Psoas muscle (tissue), 8 donors: ENCODE data around the gene FGGY. TPM values are rescaled to one million over a fixed set of nuclear protein-coding genes. Genes with fewer than 3 reads are reported as not detected.
"Not testable (repeated sequence)": the region's sequence is repeated elsewhere in the genome, so short reads cannot be mapped to it uniquely, and the experiment has no call there.

ENCODE experiments used
- ATAC-seq, 4 donors: fragments of 200-7000 bp; cut with Tn5 transposase; one replicate each; pipeline ENCODE4 v1.9.1; 2020; ENCODE audit warnings: moderate library complexity in 3 of 4, mild to moderate bottlenecking in 2 of 4
- DNase-seq, 2 donors: peaks; one replicate each; pipeline ENCODE4 v3.0.0-alpha.2; 2020
- H3K27ac ChIP-seq: fragments of 200-600 bp; one replicate; pipeline ENCODE4 v1.8.0; 2022
- H3K27me3 ChIP-seq, 3 donors: fragments of 200-600 bp in 1 of 3; one replicate each; pipeline versions ENCODE4 v1.6.1 to v1.8.0; 2013 to 2022; ENCODE audit warnings: low read length in 2 of 3, mild to moderate bottlenecking in 2 of 3, moderate library complexity in 1 of 3; ENCODE audit not compliant: insufficient read depth in 3 of 3
- H3K36me3 ChIP-seq, 2 donors: fragments of 200-600 bp in 1 of 2; one replicate each; pipeline versions ENCODE4 v1.6.1 to v1.8.0; 2013 to 2022; ENCODE audit warnings: low read depth in 1 of 2, mild to moderate bottlenecking in 1 of 2, moderate library complexity in 1 of 2; ENCODE audit not compliant: insufficient read depth in 1 of 2
- H3K4me1 ChIP-seq: fragments of 200-600 bp; one replicate; pipeline ENCODE4 v1.8.0; 2022
- H3K4me3 ChIP-seq: fragments of 200-600 bp; one replicate; pipeline ENCODE4 v1.8.0; 2022; ENCODE audit warnings: mild to moderate bottlenecking
- H3K9me3 ChIP-seq: fragments of 200-600 bp; one replicate; pipeline ENCODE4 v1.8.0; 2022
- WGBS, 3 donors: extraction: QIAGEN DNeasy Blood & Tissue Kit; methylation state at CpG; one replicate each; pipeline versions ENCODE4 v1.1.6 to v1.1.7; 2013; 5-methylcytosine and 5-hydroxymethylcytosine counted together
- intact Hi-C, 2 donors: fragments of 100-400 bp; cut with DNase I; formaldehyde crosslinking; loops; one replicate each; pipeline versions ENCODE4 v1.11.0 to v1.14.2; 2022
- polyA plus RNA-seq, 3 donors: library from polyadenylated mRNA; stranded (reverse); fragments of 200-250 nt; gene quantifications; one replicate each; pipeline ENCODE4 v1.2.3, GENCODE V29; 2013
- total RNA-seq, 4 donors: library from RNA; stranded (reverse); fragmentation: NEBNext Ultra II Directional in 2 of 4; extraction: Animal tissue kit (Norgen Biotek cat#: 25700) in 2 of 4; gene quantifications; one replicate each; pipeline versions ENCODE4 v1.2.1 to v1.2.4, GENCODE V29; 2021 to 2023
- TF ChIP-seq, protein P1 (sequence below): fragments of 200-600 bp; IDR thresholded peaks from one replicate; pipeline ENCODE4 v1.8.0; 2022; ENCODE audit warnings: antibody characterized with exemption
- donor health status: healthy with polysubstance abuse.
- donor health status: DM: no; HTN: no; CAD: no; lungs with moderate emphysema.
- donor health status: Bipolar disorder and iron deficiency.
- donor health status: healthy.
- donor health status: DM: yes; HTN: yes; CAD: no.
- donor health status: DM: no; HTN: no; CAD: no.
- donor health status: DM: no; HTN: no; CAD: no.
- donor health status: DM: yes; HTN: yes; CAD: no.

FGGY gene
- total and polyA plus RNA-seq, 7 donors, result 11.9 to 72.2 (median 46.5) TPM

DNA sequence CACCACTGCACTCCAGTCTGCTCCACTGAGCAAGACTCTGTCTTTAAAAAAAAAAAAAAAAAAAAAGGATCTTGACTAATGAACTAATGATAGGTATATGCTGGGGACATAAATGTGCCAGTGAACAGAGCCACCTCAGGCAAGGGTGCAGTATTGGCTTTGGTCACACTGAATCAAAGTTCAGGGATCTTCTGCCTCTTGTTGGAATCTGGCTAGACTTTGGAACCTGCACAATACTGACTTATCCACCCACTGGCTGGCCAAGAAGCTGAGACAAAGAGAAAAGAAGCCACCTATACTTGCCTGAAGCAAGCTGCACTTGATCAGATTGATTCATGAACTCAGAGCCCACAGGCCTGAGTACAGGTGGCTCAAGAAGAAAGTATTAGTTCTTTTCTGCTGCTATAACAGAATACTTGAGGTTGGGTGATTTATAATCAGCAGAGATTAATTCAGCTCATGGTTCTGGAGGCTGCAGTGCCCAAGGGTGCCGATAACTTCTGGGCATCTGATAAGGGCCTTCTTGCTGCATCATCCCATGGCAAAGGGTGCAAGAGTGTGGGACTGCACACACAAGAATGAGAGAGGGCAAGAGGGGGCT is 172.0 kb downstream of the FGGY start:
- no peak for ATAC-seq

DNA sequence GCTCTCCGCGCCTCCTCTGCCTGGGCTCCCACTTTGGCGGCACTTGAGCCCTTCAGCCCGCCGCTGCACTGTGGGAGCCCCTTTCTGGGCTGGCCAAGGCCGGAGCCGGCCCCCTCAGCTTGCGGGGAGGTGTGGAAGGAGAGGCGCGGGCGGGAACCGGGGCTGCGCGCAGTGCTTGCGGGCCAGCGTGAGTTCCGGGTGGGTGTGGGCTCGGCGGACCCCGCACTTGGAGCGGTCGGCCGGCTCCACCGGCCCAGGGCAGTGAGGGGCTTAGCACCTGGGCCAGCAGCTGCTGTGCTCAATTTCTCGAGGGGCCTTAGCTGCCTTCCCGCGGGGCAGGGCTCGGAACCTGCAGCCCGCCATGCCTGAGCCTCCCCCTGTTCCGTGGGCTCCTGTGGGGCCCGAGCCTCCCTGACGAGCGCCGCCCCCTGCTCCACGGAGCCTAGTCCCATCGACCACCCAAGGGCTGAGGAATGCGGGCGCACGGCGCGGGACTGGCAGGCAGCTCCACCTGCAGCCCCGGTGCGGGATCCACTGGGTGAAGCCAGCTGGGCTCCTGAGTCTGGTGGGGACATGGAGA is 175.2 kb downstream of the FGGY start:
- H3K36me3 ChIP-seq, H3K4me3 ChIP-seq, H3K27ac ChIP-seq, H3K27me3 ChIP-seq, intact Hi-C loops, DNase-seq, H3K9me3 ChIP-seq, ATAC-seq: not testable (repeated sequence)
- 92 to 96% (median 94%) methylated on average over 34 to 43 of the region's 43 CpGs for WGBS, 3 donors
- peaks cover 29% of the 10 kb centered on the region for H3K4me1 ChIP-seq

More for the DNA sequence above, 172.0 kb downstream of the FGGY start:
- DNase-seq, result no peak
- Histone ChIP-seq H3K4me3 (no peak overlapping the region), H3K27me3 (no peaks in the 10 kb centered on the region), H3K9me3 (no peaks in the 10 kb centered on the region), H3K27ac (no peak overlapping the region), H3K4me1 (peaks cover 4% of the 10 kb centered on the region), H3K36me3 (no peaks in the 10 kb centered on the region)
- 92 to 100% (median 96%) methylated on average over 1 of the region's 1 CpG for WGBS, 3 donors
- TF ChIP-seq, protein P1, sequence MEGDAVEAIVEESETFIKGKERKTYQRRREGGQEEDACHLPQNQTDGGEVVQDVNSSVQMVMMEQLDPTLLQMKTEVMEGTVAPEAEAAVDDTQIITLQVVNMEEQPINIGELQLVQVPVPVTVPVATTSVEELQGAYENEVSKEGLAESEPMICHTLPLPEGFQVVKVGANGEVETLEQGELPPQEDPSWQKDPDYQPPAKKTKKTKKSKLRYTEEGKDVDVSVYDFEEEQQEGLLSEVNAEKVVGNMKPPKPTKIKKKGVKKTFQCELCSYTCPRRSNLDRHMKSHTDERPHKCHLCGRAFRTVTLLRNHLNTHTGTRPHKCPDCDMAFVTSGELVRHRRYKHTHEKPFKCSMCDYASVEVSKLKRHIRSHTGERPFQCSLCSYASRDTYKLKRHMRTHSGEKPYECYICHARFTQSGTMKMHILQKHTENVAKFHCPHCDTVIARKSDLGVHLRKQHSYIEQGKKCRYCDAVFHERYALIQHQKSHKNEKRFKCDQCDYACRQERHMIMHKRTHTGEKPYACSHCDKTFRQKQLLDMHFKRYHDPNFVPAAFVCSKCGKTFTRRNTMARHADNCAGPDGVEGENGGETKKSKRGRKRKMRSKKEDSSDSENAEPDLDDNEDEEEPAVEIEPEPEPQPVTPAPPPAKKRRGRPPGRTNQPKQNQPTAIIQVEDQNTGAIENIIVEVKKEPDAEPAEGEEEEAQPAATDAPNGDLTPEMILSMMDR, result no peak
- intact Hi-C loops, result no loop called here

DNA sequence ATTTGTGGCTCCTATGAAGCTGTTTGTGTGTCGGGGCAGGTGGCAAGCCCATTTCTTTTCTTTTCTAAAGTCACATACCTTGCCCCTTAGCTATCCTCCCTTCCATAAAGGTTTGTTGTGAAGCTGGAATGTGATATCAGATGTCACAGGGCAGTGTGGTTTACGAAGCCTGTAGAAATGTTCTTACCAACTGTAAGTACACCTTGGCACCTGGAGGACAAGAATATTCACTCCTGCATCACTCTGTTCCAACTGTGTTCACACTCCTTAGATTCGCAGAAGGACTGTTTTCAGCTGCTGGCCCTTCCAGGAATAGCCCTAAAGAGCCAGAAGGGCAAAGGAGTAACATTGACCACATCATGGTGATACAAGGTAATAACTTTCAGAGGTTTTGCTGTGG is 176.9 kb downstream of the FGGY start:
- intact Hi-C loops, result no loop called here
- TF ChIP-seq, protein P1, result no peak
- 32 to 49% (median 39%) methylated on average over 3 of the region's 3 CpGs for WGBS, 3 donors
- Histone ChIP-seq H3K27ac (peak overlapping the region; percentile 52), H3K9me3 (no peaks in the 10 kb centered on the region), H3K4me3 (no peak overlapping the region), H3K4me1 (peaks cover 39% of the 10 kb centered on the region), H3K27me3 (no peaks in the 10 kb centered on the region), H3K36me3 (no peaks in the 10 kb centered on the region)
- DNase-seq, result no peak
- ATAC-seq, result peak; percentile 55 to 76 (median 66)

DNA sequence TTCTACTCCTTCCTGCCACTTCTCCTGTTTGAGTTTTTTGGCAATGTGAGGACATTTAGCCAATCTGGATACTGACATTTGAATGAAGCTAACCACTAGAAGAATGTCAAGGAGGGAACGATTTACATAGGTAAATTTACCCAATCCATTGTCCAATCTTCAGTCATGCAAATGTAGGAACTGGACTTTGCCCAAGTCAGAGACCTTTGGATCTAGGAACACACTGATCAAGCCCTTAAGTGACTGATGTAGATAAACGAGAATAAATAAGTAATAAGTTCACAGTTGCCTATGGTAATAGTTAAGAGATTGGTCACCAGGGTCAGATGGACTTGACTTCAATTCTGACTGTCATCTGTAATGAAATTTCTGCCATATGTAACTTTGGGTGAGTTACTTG is 177.6 kb downstream of the FGGY start:
- WGBS, 3 donors, result 75 to 94% (median 93%) methylated on average over 2 of the region's 2 CpGs

DNA sequence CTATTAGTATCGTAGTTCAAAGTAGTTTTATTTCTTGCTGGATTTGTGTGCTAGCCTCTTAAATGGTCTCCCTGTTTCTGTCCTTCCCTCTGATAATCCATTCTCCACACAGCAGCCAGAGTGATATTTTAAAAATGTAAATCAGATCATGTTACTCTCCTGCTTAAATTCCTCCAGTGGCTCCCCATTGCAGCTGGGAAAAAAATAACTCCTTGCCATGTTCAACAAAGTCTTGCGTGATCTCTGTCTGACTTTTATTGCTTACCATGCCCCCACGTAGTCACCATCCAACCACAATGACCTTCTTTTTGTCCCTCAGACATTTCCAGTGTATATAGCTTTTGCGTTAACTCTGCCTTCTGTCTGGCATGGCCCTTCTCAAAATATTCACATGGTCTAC is 178.8 kb downstream of the FGGY start:
- DNase-seq (no peak), ATAC-seq (peak in 3 of 4 donors; percentile 51 to 55 (median 51))
- H3K27me3 ChIP-seq, result no peaks in the 10 kb centered on the region
- intact Hi-C loops, result loop anchor here in 1 of 2 donors (5.0 kb wide), 1 partner anchor 43 kb away; no protein-coding TSS in a partner anchor
- H3K9me3 ChIP-seq, result no peaks in the 10 kb centered on the region
- peaks cover 39% of the 10 kb centered on the region for H3K4me1 ChIP-seq
- H3K36me3 ChIP-seq, result no peaks in the 10 kb centered on the region
- no peak overlapping the region for H3K4me3 ChIP-seq
- peak overlapping the region; percentile 52 for H3K27ac ChIP-seq
- TF ChIP-seq, protein P1, result no peak
- WGBS, 3 donors, result 26 to 41% (median 33%) methylated on average over 4 of the region's 4 CpGs

More for the DNA sequence above, 177.6 kb downstream of the FGGY start:
- DNase-seq (no peak), ATAC-seq (no peak)
- Histone ChIP-seq H3K4me1 (peaks cover 39% of the 10 kb centered on the region), H3K4me3 (no peak overlapping the region), H3K27ac (peak overlapping the region; percentile 52), H3K27me3 (no peaks in the 10 kb centered on the region), H3K36me3 (no peaks in the 10 kb centered on the region), H3K9me3 (no peaks in the 10 kb centered on the region)
- TF ChIP-seq, protein P1, result no peak
- intact Hi-C loops, result no loop called here
